ENCODE results near the gene BRI3BP. TPM values are rescaled to one million over a fixed set of nuclear protein-coding genes. Genes with fewer than 3 reads are reported as not detected.

BRI3BP gene
- total and polyA plus RNA-seq, 2 donors = 2.6 to 8.5 TPM

- Histone ChIP-seq H3K27ac (ENCODE audit: low read depth in 1 of 2, low read length in 1 of 2) (no peak overlapping the region), H3K36me3 (ENCODE audit: control insufficient read depth in 2 of 2, insufficient read depth in 2 of 2, low read length in 1 of 2) (peaks cover 43 to 45% of the 10 kb centered on the region in 2 donors), H3K4me1 (ENCODE audit: control insufficient read depth in 2 of 2, insufficient read depth in 2 of 2, low read length in 2 of 2) (no peaks in the 10 kb centered on the region), H3K9me3 (ENCODE audit: control insufficient read depth in 2 of 2, insufficient read depth in 1 of 2, low read length in 1 of 2) (no peaks in the 10 kb centered on the region), H3K27me3 (ENCODE audit: control insufficient read depth in 2 of 2, insufficient read depth in 1 of 2, low read length in 1 of 2) (no peaks in the 10 kb centered on the region), H3K4me3 (ENCODE audit: low read length in 2 of 2) (no peak overlapping the region)
- WGBS = 97% methylated on average over 14 of the region's 14 CpGs
- DNase-seq (ENCODE audit: low read depth in 6 of 9, low spot score in 9 of 9) = no peak
Observed at GRCh38 chr12:125013816-125014442, 20.5 kb downstream of the BRI3BP start.

GRCh38 chr12:125014526-125014925, 21.1 kb downstream of the BRI3BP start:
- H3K27me3 ChIP-seq (ENCODE audit: control insufficient read depth in 2 of 2, insufficient read depth in 1 of 2, low read length in 1 of 2) = no peaks in the 10 kb centered on the region
- no peaks in the 10 kb centered on the region for H3K9me3 ChIP-seq (ENCODE audit: control insufficient read depth in 2 of 2, insufficient read depth in 1 of 2, low read length in 1 of 2)
- no peak for DNase-seq (ENCODE audit: low read depth in 6 of 9, low spot score in 9 of 9)
- H3K4me3 ChIP-seq (ENCODE audit: low read length in 2 of 2) = no peak overlapping the region
- no peaks in the 10 kb centered on the region for H3K4me1 ChIP-seq (ENCODE audit: control insufficient read depth in 2 of 2, insufficient read depth in 2 of 2, low read length in 2 of 2)
- H3K27ac ChIP-seq (ENCODE audit: low read depth in 1 of 2, low read length in 1 of 2) = no peak overlapping the region
- 96% methylated on average over 5 of the region's 5 CpGs for WGBS
- H3K36me3 ChIP-seq (ENCODE audit: control insufficient read depth in 2 of 2, insufficient read depth in 2 of 2, low read length in 1 of 2) = peaks cover 43 to 45% of the 10 kb centered on the region in 2 donors

GRCh38 chr12:125015680-125016310, 22.4 kb downstream of the BRI3BP start:
- Histone ChIP-seq H3K36me3 (ENCODE audit: control insufficient read depth in 2 of 2, insufficient read depth in 2 of 2, low read length in 1 of 2) (peaks cover 39 to 47% of the 10 kb centered on the region in 2 donors), H3K27ac (ENCODE audit: low read depth in 1 of 2, low read length in 1 of 2) (no peak overlapping the region), H3K4me3 (ENCODE audit: low read length in 2 of 2) (no peak overlapping the region), H3K9me3 (ENCODE audit: control insufficient read depth in 2 of 2, insufficient read depth in 1 of 2, low read length in 1 of 2) (no peaks in the 10 kb centered on the region), H3K4me1 (ENCODE audit: control insufficient read depth in 2 of 2, insufficient read depth in 2 of 2, low read length in 2 of 2) (no peaks in the 10 kb centered on the region), H3K27me3 (ENCODE audit: control insufficient read depth in 2 of 2, insufficient read depth in 1 of 2, low read length in 1 of 2) (no peaks in the 10 kb centered on the region)
- DNase-seq (ENCODE audit: low read depth in 6 of 9, low spot score in 9 of 9) = no peak
- WGBS = 98% methylated on average over 24 of the region's 24 CpGs

- peaks cover 25 to 46% of the 10 kb centered on the region in 2 donors for H3K36me3 ChIP-seq (ENCODE audit: control insufficient read depth in 2 of 2, insufficient read depth in 2 of 2, low read length in 1 of 2)
- DNase-seq (ENCODE audit: low read depth in 6 of 9, low spot score in 9 of 9) = no peak
- WGBS = 98% methylated on average over 9 of the region's 9 CpGs
Observed at GRCh38 chr12:125017801-125018200, 24.4 kb downstream of the BRI3BP start.

GRCh38 chr12:125018356-125018755, 24.9 kb downstream of the BRI3BP start:
- WGBS = 98% methylated on average over 11 of the region's 11 CpGs

More at GRCh38 chr12:125017801-125018200, 24.4 kb downstream of the BRI3BP start:
- Histone ChIP-seq H3K4me1 (ENCODE audit: control insufficient read depth in 2 of 2, insufficient read depth in 2 of 2, low read length in 2 of 2) (no peaks in the 10 kb centered on the region), H3K4me3 (ENCODE audit: low read length in 2 of 2) (no peak overlapping the region), H3K27me3 (ENCODE audit: control insufficient read depth in 2 of 2, insufficient read depth in 1 of 2, low read length in 1 of 2) (no peaks in the 10 kb centered on the region), H3K27ac (ENCODE audit: low read depth in 1 of 2, low read length in 1 of 2) (no peak overlapping the region), H3K9me3 (ENCODE audit: control insufficient read depth in 2 of 2, insufficient read depth in 1 of 2, low read length in 1 of 2) (no peaks in the 10 kb centered on the region)

GRCh38 chr12:125021096-125021495, 27.7 kb downstream of the BRI3BP start:
- no peak for DNase-seq (ENCODE audit: low read depth in 6 of 9, low spot score in 9 of 9)
- Histone ChIP-seq H3K4me1 (ENCODE audit: control insufficient read depth in 2 of 2, insufficient read depth in 2 of 2, low read length in 2 of 2) (no peaks in the 10 kb centered on the region), H3K4me3 (ENCODE audit: low read length in 2 of 2) (no peak overlapping the region), H3K27me3 (ENCODE audit: control insufficient read depth in 2 of 2, insufficient read depth in 1 of 2, low read length in 1 of 2) (no peaks in the 10 kb centered on the region), H3K27ac (ENCODE audit: low read depth in 1 of 2, low read length in 1 of 2) (no peak overlapping the region), H3K36me3 (ENCODE audit: control insufficient read depth in 2 of 2, insufficient read depth in 2 of 2, low read length in 1 of 2) (peaks cover 12 to 31% of the 10 kb centered on the region in 2 donors), H3K9me3 (ENCODE audit: control insufficient read depth in 2 of 2, insufficient read depth in 1 of 2, low read length in 1 of 2) (no peaks in the 10 kb centered on the region)
- 98% methylated on average over 9 of the region's 9 CpGs for WGBS

More at GRCh38 chr12:125018356-125018755, 24.9 kb downstream of the BRI3BP start:
- no peak for DNase-seq (ENCODE audit: low read depth in 6 of 9, low spot score in 9 of 9)
- no peak overlapping the region for H3K4me3 ChIP-seq (ENCODE audit: low read length in 2 of 2)
- no peaks in the 10 kb centered on the region for H3K27me3 ChIP-seq (ENCODE audit: control insufficient read depth in 2 of 2, insufficient read depth in 1 of 2, low read length in 1 of 2)
- H3K9me3 ChIP-seq (ENCODE audit: control insufficient read depth in 2 of 2, insufficient read depth in 1 of 2, low read length in 1 of 2) = no peaks in the 10 kb centered on the region
- H3K4me1 ChIP-seq (ENCODE audit: control insufficient read depth in 2 of 2, insufficient read depth in 2 of 2, low read length in 2 of 2) = no peaks in the 10 kb centered on the region
- H3K27ac ChIP-seq (ENCODE audit: low read depth in 1 of 2, low read length in 1 of 2) = no peak overlapping the region
- peaks cover 21 to 44% of the 10 kb centered on the region in 2 donors for H3K36me3 ChIP-seq (ENCODE audit: control insufficient read depth in 2 of 2, insufficient read depth in 2 of 2, low read length in 1 of 2)

GRCh38 chr12:125021771-125022170, 28.3 kb downstream of the BRI3BP start:
- 79% methylated on average over 5 of the region's 5 CpGs for WGBS
- H3K4me3 ChIP-seq (ENCODE audit: low read length in 2 of 2) = no peak overlapping the region
- H3K27me3 ChIP-seq (ENCODE audit: control insufficient read depth in 2 of 2, insufficient read depth in 1 of 2, low read length in 1 of 2) = no peaks in the 10 kb centered on the region
- no peaks in the 10 kb centered on the region for H3K9me3 ChIP-seq (ENCODE audit: control insufficient read depth in 2 of 2, insufficient read depth in 1 of 2, low read length in 1 of 2)
- H3K27ac ChIP-seq (ENCODE audit: low read depth in 1 of 2, low read length in 1 of 2) = no peak overlapping the region
- DNase-seq (ENCODE audit: low read depth in 6 of 9, low spot score in 9 of 9) = no peak
- no peaks in the 10 kb centered on the region for H3K4me1 ChIP-seq (ENCODE audit: control insufficient read depth in 2 of 2, insufficient read depth in 2 of 2, low read length in 2 of 2)
- peaks cover 11 to 31% of the 10 kb centered on the region in 2 donors for H3K36me3 ChIP-seq (ENCODE audit: control insufficient read depth in 2 of 2, insufficient read depth in 2 of 2, low read length in 1 of 2)

GRCh38 chr12:125023065-125023464, 29.6 kb downstream of the BRI3BP start:
- H3K36me3 ChIP-seq (ENCODE audit: control insufficient read depth in 2 of 2, insufficient read depth in 2 of 2, low read length in 1 of 2) = peaks cover 7 to 25% of the 10 kb centered on the region in 2 donors
- H3K4me3 ChIP-seq (ENCODE audit: low read length in 2 of 2) = no peak overlapping the region
- no peak overlapping the region for H3K27ac ChIP-seq (ENCODE audit: low read depth in 1 of 2, low read length in 1 of 2)
- 98% methylated on average over 2 of the region's 2 CpGs for WGBS
- H3K4me1 ChIP-seq (ENCODE audit: control insufficient read depth in 2 of 2, insufficient read depth in 2 of 2, low read length in 2 of 2) = no peaks in the 10 kb centered on the region
- H3K27me3 ChIP-seq (ENCODE audit: control insufficient read depth in 2 of 2, insufficient read depth in 1 of 2, low read length in 1 of 2) = no peaks in the 10 kb centered on the region
- no peak for DNase-seq (ENCODE audit: low read depth in 6 of 9, low spot score in 9 of 9)
- H3K9me3 ChIP-seq (ENCODE audit: control insufficient read depth in 2 of 2, insufficient read depth in 1 of 2, low read length in 1 of 2) = no peaks in the 10 kb centered on the region

GRCh38 chr12:125024949-125025563, 31.6 kb downstream of the BRI3BP start:
- peaks cover 10 to 21% of the 10 kb centered on the region in 2 donors for H3K36me3 ChIP-seq (ENCODE audit: control insufficient read depth in 2 of 2, insufficient read depth in 2 of 2, low read length in 1 of 2)
- H3K4me1 ChIP-seq (ENCODE audit: control insufficient read depth in 2 of 2, insufficient read depth in 2 of 2, low read length in 2 of 2) = no peaks in the 10 kb centered on the region
- no peak overlapping the region for H3K4me3 ChIP-seq (ENCODE audit: low read length in 2 of 2)
- no peak overlapping the region for H3K27ac ChIP-seq (ENCODE audit: low read depth in 1 of 2, low read length in 1 of 2)
- no peaks in the 10 kb centered on the region for H3K27me3 ChIP-seq (ENCODE audit: control insufficient read depth in 2 of 2, insufficient read depth in 1 of 2, low read length in 1 of 2)
- no peak for DNase-seq (ENCODE audit: low read depth in 6 of 9, low spot score in 9 of 9)
- 95% methylated on average over 43 of the region's 43 CpGs for WGBS
- H3K9me3 ChIP-seq (ENCODE audit: control insufficient read depth in 2 of 2, insufficient read depth in 1 of 2, low read length in 1 of 2) = no peaks in the 10 kb centered on the region

Data from thymus (tissue), 11 donors.